ENCODE data around the gene SLC25A48.

SLC25A48 gene

GRCh38 chr5:135881819-135882218, 47.4 kb downstream of the SLC25A48 start:
- Histone ChIP-seq H3K4me1 (ENCODE audit: control insufficient read depth, insufficient read depth, low read length) (peaks cover 7% of the 10 kb centered on the region), H3K4me3 (ENCODE audit: low read depth, low read length) (no peak overlapping the region), H3K36me3 (ENCODE audit: control insufficient read depth in 2 of 2, insufficient read depth in 1 of 2, low read length in 2 of 2) (no peaks in the 10 kb centered on the region), H3K9me3 (ENCODE audit: control insufficient read depth, insufficient read depth, low read depth, low read length) (no peaks in the 10 kb centered on the region), H3K27ac (ENCODE audit: extremely low read depth, low read depth, low read length) (no peak overlapping the region)
- CTCF ChIA-PET = interaction anchor here (0.7 to 2.4 kb wide), 14 partner anchors 10 to 368 kb away, joined by 3 to 11 read pairs (median 4); no protein-coding TSS in a partner anchor
- TF ChIP-seq TCF7L2 (IDR thresholded peaks at IDR 0.05; ENCODE audit: borderline replicate concordance, low read depth, low read length) (no peak), BCL11A (tag by site-specific recombination; IDR thresholded peaks at IDR 0.05; ENCODE audit: low read depth) (no peak), KLF9 (tag by site-specific recombination; IDR thresholded peaks at IDR 0.05; ENCODE audit: low read depth) (no peak), KLF1 (tag by site-specific recombination; IDR thresholded peaks at IDR 0.05) (no peak), MYNN (tag by site-specific recombination; IDR thresholded peaks at IDR 0.05; ENCODE audit: borderline replicate concordance) (no peak), MZF1 (tag by site-specific recombination; IDR thresholded peaks at IDR 0.05; ENCODE audit: borderline replicate concordance) (no peak), ZNF423 (tag by site-specific recombination; IDR thresholded peaks at IDR 0.05) (no peak)
- POLR2A ChIA-PET = no interaction called here

DNA sequence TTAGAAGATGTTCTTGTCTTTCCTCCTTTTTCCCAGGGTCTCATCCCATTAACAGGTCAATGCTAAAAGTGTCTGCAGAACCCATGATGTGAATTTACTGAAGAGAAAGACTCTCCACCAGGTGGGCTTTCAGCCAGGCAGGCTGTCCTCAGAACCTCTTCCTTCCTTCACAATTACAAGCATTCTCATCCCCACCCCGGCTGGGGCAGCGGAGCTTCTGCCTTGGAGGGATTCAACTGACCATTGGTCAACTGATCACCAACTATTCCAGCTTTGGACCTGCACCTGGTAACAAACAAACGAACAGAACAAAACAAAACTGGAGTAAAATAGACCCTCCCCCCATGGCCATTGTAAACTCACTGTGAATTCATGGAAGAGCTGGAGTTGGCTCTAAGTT, 48.6 kb downstream of the SLC25A48 start:
- ChIA-PET POLR2A (no interaction called here), CTCF (interaction anchor here (0.7 to 2.4 kb wide), 8 partner anchors 12 to 1413 kb away, joined by 3 to 11 read pairs (median 3); no protein-coding TSS in a partner anchor)
- no peaks in the 10 kb centered on the region for H3K9me3 ChIP-seq (ENCODE audit: control insufficient read depth, insufficient read depth, low read depth, low read length)
- no peak for TF ChIP-seq ZNF521 (tag by site-specific recombination; IDR thresholded peaks at IDR 0.05)
- no peak for TF ChIP-seq BCL11B (tag by site-specific recombination; IDR thresholded peaks at IDR 0.05; ENCODE audit: low read depth)
- TF ChIP-seq, protein P1, sequence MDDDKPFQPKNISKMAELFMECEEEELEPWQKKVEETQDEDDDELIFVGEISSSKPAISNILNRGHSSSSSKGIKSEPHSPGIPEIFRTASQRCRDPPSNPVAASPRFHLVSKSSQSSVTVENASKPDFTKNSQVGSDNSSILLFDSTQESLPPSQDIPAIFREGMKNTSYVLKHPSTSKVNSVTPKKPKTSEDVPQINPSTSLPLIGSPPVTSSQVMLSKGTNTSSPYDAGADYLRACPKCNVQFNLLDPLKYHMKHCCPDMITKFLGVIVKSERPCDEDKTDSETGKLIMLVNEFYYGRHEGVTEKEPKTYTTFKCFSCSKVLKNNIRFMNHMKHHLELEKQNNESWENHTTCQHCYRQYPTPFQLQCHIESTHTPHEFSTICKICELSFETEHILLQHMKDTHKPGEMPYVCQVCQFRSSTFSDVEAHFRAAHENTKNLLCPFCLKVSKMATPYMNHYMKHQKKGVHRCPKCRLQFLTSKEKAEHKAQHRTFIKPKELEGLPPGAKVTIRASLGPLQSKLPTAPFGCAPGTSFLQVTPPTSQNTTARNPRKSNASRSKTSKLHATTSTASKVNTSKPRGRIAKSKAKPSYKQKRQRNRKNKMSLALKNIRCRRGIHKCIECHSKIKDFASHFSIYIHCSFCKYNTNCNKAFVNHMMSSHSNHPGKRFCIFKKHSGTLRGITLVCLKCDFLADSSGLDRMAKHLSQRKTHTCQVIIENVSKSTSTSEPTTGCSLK (tag by site-specific recombination; IDR thresholded peaks at IDR 0.05) = no peak
- TF ChIP-seq ZNF843 (tag by site-specific recombination; IDR thresholded peaks at IDR 0.05) = no peak
- peaks cover 7% of the 10 kb centered on the region for H3K4me1 ChIP-seq (ENCODE audit: control insufficient read depth, insufficient read depth, low read length)
- no peaks in the 10 kb centered on the region for H3K36me3 ChIP-seq (ENCODE audit: control insufficient read depth in 2 of 2, insufficient read depth in 1 of 2, low read length in 2 of 2)
- H3K27ac ChIP-seq (ENCODE audit: extremely low read depth, low read depth, low read length) = no peak overlapping the region
- no peak overlapping the region for H3K4me3 ChIP-seq (ENCODE audit: low read depth, low read length)

DNA sequence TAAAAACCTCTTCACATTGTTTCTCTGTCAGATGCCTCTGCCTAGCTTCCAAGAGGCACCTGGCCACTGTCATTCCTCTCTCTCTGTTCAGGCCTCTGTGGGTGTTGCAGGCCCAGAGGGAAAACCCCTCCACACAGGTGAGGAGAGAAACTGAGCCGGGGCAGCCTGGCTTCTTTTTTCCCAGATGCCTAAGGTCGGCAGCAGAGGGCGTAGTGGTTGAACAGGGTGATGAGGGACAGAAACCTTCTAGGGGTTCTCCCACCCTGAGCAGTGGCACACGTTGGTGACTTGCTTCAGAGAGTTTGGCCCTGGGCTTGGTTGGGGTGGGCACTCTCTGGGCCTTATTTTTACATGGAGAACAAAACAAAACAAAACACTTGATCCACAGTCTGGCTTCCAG, 49.0 kb downstream of the SLC25A48 start:
- no peak overlapping the region for H3K27ac ChIP-seq (ENCODE audit: extremely low read depth, low read depth, low read length)
- no peaks in the 10 kb centered on the region for H3K9me3 ChIP-seq (ENCODE audit: control insufficient read depth, insufficient read depth, low read depth, low read length)
- H3K4me3 ChIP-seq (ENCODE audit: low read depth, low read length) = no peak overlapping the region
- H3K4me1 ChIP-seq (ENCODE audit: control insufficient read depth, insufficient read depth, low read length) = peaks cover 7% of the 10 kb centered on the region
- POLR2A ChIA-PET = no interaction called here
- CTCF ChIA-PET = interaction anchor here (0.7 to 2.4 kb wide), 7 partner anchors 12 to 1412 kb away, joined by 3 to 11 read pairs (median 3); no protein-coding TSS in a partner anchor
- TF ChIP-seq ZNF416 (tag by site-specific recombination; IDR thresholded peaks at IDR 0.05) (no peak), MYNN (tag by site-specific recombination; IDR thresholded peaks at IDR 0.05; ENCODE audit: borderline replicate concordance) (0 out of 2 replicates have a peak, but pooled peaks have one; percentile 35)
- H3K36me3 ChIP-seq (ENCODE audit: control insufficient read depth in 2 of 2, insufficient read depth in 1 of 2, low read length in 2 of 2) = no peaks in the 10 kb centered on the region

DNA sequence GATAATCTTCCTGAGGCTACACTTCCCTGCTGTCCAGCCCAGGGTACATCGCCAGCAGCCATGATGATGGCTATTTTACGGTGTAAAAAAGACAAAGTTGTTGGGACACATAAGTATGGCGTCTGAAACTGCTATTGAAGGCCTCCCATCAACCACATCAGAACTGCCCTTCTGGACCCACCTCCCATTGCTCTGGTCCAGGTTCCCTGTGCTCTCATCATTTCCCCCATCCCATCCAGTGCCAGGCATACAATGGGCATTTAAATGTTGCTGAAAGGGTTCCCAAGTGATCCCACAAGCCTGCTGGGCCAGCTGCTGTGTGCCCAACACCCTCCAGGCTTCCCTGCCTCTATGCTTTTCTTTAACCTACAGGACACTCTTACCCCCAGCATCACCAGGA, 50.6 kb downstream of the SLC25A48 start:
- Histone ChIP-seq H3K27ac (ENCODE audit: extremely low read depth, low read depth, low read length) (no peak overlapping the region), H3K9me3 (ENCODE audit: control insufficient read depth, insufficient read depth, low read depth, low read length) (no peaks in the 10 kb centered on the region), H3K4me1 (ENCODE audit: control insufficient read depth, insufficient read depth, low read length) (peaks cover 7% of the 10 kb centered on the region), H3K36me3 (ENCODE audit: control insufficient read depth in 2 of 2, insufficient read depth in 1 of 2, low read length in 2 of 2) (no peaks in the 10 kb centered on the region), H3K4me3 (ENCODE audit: low read depth, low read length) (no peak overlapping the region)
- POLR2A ChIA-PET = no interaction called here
- TF ChIP-seq ZNF335 (tag by site-specific recombination; conservative IDR thresholded peaks at IDR 0.05) (no peak), ZNF768 (tag by site-specific recombination; IDR thresholded peaks at IDR 0.05) (no peak)
- CTCF ChIA-PET = interaction anchor here (0.6 to 2.4 kb wide), 3 partner anchors 10 to 330 kb away, joined by 5 to 12 read pairs (median 6); no protein-coding TSS in a partner anchor

Data from HEK293 (cell line).